GM18858 (cell line): ENCODE measurements around the gene BPIFB2.
"Not testable (repeated sequence)": the region's sequence is repeated elsewhere in the genome, so short reads cannot be mapped to it uniquely, and the experiment has no call there.

Experiments
- ATAC-seq: cut with Tn5 transposase; IDR thresholded peaks from one replicate; pipeline ENCODE4 v1.9.1; 2021; ENCODE audit not compliant: unreplicated experiment

BPIFB2 gene, protein sequence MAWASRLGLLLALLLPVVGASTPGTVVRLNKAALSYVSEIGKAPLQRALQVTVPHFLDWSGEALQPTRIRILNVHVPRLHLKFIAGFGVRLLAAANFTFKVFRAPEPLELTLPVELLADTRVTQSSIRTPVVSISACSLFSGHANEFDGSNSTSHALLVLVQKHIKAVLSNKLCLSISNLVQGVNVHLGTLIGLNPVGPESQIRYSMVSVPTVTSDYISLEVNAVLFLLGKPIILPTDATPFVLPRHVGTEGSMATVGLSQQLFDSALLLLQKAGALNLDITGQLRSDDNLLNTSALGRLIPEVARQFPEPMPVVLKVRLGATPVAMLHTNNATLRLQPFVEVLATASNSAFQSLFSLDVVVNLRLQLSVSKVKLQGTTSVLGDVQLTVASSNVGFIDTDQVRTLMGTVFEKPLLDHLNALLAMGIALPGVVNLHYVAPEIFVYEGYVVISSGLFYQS

DNA sequence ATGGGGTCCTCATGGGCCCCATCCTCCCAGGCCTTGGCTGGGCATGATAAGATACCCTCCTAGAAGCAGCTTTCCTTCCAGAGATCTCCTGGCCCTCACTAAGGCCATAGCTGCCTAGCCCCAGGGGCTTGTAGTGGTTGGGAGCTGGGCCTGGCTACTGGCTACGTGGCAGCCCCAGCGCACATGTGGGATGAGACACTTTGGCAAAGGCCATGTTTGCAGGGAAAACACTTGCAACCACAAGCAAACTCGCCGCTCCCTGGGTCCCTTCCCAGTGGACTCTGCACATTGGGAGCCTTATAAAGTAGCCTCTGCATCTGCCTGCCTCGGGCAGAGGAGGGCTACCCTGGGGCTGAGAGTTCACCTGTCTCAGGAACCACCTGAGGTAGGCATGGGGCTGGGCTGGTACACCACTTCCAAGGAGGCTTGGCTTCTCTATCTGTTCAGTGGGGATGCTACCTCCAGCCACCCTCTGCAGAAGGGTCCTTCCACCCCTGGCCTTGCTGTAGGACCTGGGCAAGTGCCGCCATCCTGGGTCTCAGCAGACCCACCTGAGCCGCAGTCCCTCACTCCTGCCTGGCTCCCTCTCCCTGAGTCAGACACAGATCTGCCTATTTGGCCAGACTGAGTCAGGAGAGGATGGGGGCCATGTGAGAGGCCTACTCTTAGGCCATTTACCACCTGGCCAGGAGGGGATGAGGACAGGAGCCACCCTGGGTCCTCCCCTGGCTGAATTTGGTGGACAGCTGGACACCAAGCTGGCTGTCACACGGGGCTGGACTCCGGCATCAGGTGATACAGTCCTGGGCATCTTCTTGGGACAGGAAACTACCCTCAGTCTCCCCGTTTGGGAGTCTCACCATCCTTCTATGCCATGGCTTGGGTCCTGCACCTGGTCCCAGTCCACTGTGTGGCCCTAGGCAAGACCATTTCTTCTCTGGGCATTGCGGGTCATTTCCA, at the start of gene BPIFB2:
Gene BPIFB2, plus strand, starts transcription at position 329 of the 960 bp plus-strand sequence. CDS start 871 bp downstream, outside the sequence.
- no peak for ATAC-seq

DNA sequence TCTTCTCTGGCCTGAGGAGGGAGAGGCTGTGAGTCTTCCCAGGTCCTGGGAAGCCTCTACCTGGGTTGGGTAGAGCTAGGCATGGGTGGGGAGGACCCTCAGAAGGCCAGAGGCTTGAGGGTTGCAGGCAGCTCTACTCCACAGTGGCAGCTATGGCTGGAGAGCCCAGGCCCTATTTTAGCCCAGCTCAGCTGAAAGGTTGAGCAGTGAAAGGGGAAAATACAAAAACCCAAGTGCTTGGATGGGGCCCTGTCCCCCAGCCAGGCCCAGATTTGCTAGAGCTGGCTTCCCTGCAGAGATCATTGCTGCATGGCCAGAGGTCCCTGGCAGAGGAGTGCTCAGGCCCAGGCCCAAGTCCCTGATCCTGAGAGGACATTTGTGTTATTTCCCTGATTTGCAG, 48.9 kb upstream of the BPIFB2 start:
- no peak for ATAC-seq

DNA sequence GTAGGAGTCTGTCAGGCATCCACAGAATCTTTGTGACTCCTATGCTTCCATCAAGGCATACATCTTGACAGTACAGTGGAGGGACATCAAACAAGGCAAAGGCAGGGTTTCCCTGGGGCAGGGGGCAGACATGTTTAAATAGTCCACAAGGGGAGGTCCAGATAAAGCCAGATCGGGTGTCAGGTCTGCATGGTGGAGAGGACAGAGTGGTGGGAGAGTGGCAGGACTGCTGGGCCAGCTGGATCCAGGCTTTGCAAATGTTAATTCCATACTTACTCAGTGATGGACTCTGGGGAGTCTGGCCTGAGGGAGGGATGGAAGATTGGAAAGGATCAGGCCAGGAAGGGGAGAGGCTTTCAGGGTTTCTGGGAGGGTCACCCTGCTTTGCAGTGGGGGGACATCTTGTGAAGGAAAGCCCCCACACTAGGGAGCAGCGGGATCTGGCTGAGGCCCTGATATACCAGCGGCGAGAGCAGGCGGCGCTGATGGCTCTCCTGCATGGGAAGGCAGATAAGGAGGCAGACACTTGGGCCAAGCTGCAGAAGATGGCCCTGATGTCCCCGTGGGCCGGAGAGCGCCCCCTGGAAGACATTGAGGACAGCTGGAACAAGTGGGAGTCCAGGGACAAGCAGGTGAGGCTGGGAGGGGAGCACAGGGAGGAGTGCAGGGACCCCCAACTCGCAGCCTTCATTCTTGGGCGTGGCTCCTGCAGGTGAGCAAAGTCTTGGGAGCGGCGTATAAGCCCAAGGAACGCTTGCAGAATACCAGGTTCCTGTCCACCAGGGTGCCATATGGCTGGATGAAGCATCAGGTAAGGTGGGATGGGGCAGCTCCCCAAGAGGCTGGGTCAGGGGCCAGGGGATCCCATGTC, 47.9 kb upstream of the BPIFB2 start:
- no peak for ATAC-seq

DNA sequence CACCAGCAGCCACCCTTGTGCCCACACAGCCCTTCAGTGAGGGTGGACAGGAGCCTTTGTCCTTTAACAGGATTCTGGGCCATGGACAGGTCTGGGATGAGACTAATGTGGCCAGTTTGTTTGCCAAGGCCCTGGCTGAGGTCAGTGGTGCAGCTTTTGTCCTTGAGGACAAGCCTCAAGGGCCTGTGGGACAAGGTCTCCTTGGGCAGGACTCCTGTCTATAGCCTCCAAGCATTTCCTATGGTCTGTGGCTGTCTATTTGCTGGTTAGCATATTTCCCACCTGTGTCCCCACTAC, 47.3 kb upstream of the BPIFB2 start:
- ATAC-seq = no peak

DNA sequence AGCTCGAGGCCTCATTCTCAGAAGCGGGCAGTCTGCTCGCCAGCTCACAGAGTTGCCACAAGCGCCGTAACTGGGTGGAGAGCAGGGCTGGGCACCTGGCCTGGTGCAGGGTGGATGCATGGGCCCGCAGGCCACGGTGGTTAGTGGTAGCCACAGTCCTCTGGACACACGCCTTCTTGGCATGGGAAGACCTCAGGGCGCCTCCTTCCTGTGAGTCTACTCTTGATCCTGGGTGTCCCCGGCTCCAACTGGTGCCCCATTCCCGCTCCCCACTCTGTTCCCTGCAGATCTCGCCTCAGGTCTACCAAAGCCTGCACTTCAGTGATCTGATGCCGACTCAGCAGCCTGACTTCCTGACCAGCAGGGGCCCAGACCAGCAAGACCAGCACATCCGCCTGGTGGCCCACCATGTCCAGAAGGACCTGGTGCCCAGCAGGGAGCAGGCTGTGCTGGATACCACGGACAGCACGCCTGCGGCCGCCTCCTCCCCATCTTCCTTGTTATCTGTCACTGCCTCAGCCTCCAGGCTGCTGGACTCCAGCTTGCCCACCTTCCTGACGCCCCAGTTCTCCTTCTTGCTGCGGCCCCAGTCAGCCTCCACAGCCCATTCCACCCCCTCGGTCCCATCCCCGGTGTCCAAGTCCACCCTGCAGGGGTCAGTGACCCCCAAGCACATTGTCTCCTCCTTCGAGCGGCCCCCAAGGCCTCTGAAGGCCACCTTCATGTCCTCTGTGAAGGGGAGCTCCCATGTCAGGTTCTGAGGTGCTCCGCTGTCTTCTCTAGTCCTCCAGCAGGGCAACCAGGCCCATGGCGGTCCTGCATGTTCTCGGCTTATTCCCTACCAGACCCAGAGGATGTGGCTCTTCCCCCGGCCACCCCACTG, 46.4 kb upstream of the BPIFB2 start:
- no peak for ATAC-seq

DNA sequence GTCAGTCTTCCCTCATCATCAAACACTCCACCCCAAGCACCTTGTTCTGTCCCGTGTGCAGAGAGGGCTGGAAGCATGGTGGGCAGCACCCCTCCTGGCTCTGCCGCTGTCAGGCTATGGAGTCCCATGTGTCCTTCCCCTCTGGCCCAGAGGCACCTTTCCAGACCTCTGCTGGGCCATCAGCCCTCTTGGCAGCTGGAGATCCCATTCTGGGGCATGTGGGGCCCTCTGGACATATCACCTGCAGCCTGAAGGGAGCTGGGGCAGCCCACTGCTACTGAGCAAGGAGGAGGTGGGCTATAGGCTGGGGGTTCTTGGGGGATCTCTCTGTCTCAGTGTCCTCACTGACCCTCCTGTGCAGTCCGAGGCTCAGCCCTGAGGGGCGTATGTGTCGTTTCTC, 45.5 kb upstream of the BPIFB2 start:
- no peak for ATAC-seq

DNA sequence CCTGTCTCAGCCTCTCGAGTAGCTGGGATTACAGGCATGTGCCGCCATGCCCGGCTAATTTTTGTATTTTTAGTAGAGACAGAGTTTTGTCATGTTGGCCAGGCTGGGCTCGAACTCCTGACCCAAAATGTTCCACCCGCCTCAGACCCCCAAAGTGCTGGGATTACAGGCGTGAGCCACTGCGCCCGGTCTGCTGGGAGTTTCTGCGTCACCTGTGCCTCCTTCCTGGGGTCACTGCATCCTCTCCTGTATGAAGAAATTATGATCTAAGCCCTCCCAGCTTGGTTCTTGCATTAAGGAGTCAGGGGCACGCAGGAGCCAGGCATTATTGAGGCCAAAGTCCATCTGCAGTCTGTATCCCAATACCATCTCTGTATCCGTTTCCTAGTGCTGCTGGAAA, 44.9 kb upstream of the BPIFB2 start:
- not testable (repeated sequence) for ATAC-seq

DNA sequence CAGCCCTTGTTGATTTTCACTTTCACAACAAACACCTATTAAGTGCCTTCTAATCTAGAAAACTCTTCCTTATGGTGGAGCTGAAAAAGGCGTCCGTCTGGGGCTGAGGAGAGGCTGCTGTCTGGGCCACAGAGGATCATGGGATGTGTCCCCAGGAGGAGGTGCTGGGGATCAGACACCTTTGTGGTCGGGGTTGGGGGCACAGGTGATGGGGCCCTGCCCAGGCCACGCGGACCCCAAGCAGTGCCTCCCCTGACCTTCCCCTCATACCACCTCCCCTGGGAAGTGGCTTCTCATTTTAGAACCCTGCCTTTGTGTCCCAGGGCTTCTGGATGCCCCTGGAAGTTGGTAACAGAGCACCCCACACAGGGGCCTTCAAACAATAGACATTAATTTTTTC, 44.3 kb upstream of the BPIFB2 start:
- no peak for ATAC-seq

DNA sequence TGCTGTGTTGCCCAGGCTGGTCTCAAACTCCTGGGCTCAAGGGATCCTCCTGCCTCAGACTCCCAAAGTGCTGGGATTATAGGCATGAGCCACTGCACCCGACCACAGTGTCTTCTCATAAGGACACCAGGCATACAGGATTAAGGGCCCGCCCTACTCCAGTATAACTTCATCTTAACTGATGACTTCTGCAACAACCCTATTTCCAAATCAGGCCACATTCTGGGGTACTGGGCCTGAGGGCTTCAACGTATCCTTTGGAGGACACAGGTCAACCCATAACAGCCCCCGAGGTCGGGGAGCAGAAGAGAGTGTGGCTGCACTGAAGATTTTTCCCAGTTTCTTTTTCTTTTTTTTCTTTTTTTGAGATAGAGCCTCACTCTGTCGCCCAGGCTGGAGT, 42.9 kb upstream of the BPIFB2 start:
- no peak for ATAC-seq

DNA sequence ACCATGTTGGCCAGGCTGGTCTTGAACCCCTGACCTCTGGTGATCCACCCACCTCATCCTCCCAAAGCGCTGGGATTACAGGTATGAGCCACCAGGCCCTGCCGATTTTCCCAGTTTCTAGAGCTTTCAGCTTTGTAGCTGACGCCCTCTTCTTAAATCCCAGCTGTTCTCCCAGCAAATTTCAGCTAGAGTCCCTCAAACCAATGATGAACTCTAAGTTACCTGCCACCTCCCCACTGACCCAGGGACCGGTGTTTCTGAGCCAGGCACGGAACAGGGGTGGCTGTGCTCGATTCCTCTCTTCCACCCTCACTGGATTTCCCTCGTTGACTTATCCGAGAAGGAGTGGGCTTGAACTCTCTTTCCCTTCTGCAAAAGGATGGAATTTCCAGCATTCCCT, 42.4 kb upstream of the BPIFB2 start:
- ATAC-seq = no peak

DNA sequence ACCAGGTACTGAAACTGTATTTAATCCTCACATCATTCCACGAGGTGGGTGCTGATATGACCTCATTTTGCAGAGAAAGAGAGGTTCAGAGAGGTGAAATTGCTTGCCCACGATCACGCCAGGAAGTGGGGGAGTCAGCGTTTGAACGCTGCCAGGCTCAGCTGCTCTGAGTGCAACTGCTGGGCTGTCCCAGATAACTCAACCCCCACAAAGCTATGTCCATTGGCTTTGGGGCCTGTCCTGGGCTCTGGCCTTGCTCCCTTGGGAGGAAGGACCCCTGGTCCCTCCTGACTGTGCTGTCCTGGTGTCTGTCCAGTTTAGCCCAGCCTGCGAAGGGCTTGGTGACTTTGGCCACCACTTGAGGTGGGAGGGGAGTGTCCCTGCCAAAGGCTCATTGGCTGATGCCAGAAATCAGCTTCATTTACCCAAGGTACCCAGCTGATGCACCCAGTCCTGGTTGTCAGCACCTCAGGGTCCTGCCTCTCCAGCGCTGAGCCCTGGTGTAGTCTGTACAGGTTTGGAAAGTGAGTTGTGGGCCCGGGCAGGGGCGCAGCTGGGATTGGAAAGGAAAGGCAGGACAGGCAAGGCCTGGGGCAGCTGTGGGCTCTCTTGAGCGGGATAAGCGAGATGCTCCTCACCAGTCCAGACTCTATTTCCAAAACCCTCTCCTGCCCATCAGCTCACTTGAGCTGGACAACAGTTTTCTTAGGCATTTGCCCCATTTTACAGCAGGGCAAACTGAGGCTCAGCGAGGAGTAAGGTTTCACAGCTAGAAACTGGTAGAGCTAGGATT, 41.7 kb upstream of the BPIFB2 start:
- ATAC-seq = no peak

DNA sequence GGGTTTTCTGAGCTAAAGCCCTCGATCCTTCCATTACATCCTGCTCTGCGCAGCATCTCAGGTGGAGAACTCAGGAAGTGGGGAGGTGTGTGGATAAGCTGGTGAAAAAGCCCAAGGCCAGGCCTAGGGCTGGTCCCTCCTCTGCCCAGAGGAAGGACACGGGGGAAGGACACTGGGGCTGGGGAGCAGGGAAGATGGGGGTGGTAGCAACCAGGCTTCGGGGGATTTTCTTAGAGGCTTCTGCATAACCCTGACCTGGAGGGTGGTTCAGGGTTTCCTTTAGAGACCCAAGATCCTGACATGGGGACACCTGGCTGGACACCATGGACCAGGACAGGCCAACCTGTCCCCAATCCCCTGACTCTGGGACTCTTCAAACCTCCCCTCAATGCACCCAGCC, 41.1 kb upstream of the BPIFB2 start:
- ATAC-seq = no peak

DNA sequence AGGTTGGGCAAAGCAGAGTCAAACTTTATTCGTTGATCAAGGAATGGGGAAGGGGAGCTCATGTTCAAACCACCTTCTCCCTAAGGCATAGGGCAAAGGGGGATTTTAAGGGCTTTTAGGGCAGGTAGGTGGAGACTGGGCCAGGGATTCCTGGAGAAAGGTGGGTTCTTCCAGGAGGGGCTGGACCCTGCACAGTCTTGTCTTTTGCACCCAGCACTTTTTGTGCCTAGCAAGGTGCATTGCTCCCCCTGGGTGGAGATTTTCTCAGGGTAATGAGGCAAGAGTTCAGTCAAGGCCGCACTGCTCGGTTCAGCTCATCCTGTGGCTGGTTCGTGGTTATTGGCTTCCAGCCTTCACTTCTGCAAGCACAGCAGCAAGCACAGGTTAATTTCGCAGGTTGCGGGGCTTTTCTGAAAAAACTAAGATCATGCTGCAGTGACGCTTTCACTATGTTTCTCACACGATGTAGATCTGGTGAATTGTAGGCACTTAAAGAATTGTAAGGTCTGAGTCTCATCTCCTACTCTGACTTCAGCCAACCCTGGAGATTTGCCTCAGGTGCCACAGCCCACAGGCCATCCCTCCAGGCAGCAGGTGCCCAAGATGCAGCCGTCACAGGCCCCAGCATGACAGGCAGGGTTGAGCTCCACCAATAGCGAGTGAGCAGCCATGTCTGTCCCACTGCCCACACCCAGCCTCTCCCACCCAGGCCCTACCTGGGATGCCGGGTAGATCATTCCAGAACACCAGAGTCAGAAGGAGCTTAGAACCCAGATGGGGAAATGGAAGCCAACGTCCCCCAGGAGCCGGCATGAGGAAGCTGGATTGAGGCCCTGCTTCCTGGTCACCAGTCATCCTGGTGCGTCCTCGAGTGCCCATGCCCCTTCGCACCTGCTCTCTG, 40.4 kb upstream of the BPIFB2 start:
- ATAC-seq = no peak

DNA sequence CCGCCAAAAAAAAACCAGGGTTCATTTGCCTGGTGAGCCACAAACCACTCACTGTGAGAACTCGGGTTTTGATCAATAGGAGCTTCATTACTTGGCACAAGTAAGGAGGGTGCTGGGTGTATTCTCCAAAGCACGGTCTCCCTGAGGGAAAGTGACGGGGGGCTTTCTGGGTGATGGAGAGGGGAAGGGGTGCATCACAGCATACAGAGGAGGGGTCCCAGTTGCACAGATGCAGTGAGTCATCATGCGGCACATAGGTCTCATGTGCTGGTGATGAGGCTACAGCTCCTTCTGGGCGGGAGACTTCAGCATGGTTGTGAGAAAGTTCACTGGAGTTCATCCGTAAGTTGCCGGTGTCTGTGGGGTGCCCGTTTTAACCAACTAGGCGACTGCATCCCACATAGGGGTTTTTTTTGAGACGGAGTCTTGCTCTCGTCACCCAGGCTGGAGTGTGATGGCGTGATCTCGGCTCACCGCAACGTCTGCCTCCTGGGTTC, 39.5 kb upstream of the BPIFB2 start:
- ATAC-seq = no peak

DNA sequence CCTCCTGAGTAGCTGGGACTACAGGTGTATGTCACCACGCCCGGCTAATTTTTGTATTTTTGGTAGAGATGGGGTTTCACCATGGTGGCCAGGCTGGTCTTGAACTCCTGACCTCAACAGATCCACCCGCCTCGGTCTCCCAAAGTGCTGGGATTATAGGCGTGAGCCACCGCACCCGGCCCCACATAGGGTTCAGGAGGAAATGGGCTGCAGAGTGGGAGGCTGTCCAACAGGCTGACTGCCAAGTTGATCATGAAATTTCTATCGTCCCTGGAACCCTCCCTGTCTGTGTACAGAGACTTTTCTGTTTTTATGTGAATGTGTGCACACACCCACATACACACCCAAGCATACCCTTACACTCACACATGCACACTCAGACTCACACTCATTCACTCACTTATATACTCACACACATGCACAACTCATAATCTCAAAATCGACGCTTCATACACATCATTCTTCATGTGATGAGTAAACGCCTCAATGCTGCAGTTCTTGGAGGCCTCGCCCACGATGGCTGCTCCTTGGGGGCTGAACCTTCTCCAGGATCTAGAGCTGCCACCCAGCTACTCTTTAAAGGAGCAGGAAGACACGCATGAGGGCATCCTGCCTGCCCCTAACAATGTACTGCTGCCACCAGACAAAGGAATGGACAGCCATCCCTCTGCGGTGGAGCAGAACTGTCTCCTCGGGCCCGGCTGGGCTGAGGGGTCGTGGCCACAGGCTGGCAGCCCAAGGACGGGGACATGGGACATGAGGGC, 38.8 kb upstream of the BPIFB2 start:
- ATAC-seq = no peak

DNA sequence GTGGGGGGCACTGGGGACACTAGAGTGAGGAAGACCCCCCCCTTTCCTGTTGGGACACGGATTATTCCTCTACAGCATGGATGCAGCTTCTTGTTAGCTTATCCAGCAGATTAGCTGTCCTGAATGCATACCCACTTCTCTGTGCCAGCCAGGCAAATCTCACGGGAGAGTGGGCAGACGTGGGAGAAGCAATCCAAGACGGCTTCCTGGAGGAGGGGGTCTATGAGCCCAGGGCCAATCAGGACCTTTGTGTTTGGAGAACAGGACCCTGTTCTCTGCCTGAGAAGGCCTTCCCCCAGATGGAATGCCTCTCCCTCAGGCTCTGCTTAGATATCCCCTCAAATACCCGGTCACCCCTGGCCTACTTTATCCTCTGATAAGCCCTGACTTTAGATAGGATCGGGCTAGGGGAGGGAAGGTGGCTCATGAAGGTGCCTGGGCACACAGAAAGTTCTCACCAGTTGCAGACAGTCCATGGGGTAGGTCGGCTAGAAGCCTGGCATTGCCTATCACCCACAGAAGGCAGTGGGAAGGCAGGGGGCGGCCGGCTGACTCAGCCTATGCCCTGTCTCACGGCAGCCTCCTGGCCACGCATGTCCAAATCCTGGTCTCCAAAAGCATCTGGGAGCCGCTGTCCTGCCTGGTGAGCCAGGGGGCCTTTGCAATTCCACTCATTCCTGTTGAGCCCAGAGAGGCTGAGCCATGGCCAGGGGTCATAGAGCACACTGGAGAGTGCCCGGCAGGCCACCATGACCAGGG, 38.0 kb upstream of the BPIFB2 start:
- no peak for ATAC-seq
